Measurements from ENCODE around the gene GSN. TPM values are rescaled to one million over a fixed set of nuclear protein-coding genes. Genes with fewer than 3 reads are reported as not detected.

GSN gene
- total RNA-seq, 1 experiment from 2014 or later = 100 TPM

DNA sequence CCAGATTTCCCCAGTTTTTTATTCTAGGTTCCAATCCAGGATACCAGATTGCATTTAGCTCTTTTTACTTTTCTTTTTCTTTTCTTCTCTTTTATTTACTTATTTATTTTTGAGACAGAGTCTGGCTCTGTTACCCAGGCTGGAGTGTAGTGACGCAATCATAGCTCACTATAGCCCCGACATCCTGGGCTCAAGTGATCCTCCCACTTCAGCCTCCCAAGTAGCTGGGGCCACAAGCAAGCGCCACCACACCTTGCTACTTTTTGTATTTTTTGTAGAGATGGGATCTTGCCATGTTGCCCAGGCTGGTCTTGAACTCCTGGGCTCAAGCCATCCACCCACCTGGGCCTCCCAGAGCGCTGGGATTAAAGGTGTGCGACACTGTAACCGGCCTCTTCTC lies 48.4 kb downstream of the GSN start:
- Histone ChIP-seq H3K4me3 (ENCODE audit: low read depth, low read length) (no peak overlapping the region), H3K4me1 (peaks cover 4% of the 10 kb centered on the region; the same call in 1 of the 2 replicates), H3K9me3 (no peaks in the 10 kb centered on the region), H3K36me3 (ENCODE audit: control insufficient read depth, insufficient read depth, low read length) (peaks cover 9% of the 10 kb centered on the region), H3K27me3 (replicated peaks; ENCODE audit: control insufficient read depth, insufficient read depth, low read length) (no peaks in the 10 kb centered on the region)
- H3K4me3 Mint-ChIP-seq (ENCODE audit: unreplicated experiment) = no peak overlapping the region
- CTCF ChIA-PET = interaction anchor here (0.6 kb wide), 1 partner anchor 48 kb away, joined by 4 read pairs; no protein-coding TSS in a partner anchor
- H3K36me3 Mint-ChIP-seq (ENCODE audit: insufficient read depth, unreplicated experiment) = peaks cover 33% of the 10 kb centered on the region
- no peaks in the 10 kb centered on the region for H3K9me3 Mint-ChIP-seq (ENCODE audit: unreplicated experiment)
- no peak overlapping the region for H3K27ac Mint-ChIP-seq (ENCODE audit: unreplicated experiment)
- no peaks in the 10 kb centered on the region for H3K27me3 Mint-ChIP-seq (ENCODE audit: insufficient read depth, unreplicated experiment)
- H3K4me1 Mint-ChIP-seq (ENCODE audit: low read depth, unreplicated experiment) = no peaks in the 10 kb centered on the region
- DNase-seq = no peak
- intact Hi-C loops (cut with micrococcal nuclease; ENCODE audit: unreplicated experiment) = no loop called here
- POLR2A ChIA-PET = no interaction called here
- TF ChIP-seq, protein P1, sequence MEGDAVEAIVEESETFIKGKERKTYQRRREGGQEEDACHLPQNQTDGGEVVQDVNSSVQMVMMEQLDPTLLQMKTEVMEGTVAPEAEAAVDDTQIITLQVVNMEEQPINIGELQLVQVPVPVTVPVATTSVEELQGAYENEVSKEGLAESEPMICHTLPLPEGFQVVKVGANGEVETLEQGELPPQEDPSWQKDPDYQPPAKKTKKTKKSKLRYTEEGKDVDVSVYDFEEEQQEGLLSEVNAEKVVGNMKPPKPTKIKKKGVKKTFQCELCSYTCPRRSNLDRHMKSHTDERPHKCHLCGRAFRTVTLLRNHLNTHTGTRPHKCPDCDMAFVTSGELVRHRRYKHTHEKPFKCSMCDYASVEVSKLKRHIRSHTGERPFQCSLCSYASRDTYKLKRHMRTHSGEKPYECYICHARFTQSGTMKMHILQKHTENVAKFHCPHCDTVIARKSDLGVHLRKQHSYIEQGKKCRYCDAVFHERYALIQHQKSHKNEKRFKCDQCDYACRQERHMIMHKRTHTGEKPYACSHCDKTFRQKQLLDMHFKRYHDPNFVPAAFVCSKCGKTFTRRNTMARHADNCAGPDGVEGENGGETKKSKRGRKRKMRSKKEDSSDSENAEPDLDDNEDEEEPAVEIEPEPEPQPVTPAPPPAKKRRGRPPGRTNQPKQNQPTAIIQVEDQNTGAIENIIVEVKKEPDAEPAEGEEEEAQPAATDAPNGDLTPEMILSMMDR (IDR thresholded peaks at IDR 0.05; ENCODE audit: insufficient read depth in 1 of 2, low read depth in 1 of 2, low read length in 1 of 2, severe bottlenecking in 1 of 2, unreplicated experiment in 1 of 2) = no peak
- no TSS peak for BruUV-seq (replicated peaks)

DNA sequence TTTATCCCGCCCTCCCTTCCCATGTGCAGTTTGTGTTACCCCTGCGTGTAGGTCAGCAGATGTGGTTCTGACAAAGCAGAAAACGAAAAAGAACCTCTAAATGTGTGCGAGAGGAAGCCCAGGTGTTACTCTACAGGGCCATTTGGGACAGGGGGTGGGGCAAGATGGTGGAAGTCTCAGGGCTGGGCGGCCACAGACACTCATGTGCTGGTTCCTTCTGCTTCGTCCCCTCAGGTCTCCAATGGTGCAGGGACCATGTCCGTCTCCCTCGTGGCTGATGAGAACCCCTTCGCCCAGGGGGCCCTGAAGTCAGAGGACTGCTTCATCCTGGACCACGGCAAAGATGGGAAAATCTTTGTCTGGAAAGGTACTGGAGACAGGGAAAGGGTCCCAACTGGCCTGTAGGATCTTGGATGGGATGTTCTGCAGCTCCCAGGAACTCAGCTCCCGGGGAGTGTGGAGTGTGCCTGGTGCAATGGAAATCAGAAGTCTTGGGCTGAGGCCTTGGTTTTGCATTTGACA lies 49.0 kb downstream of the GSN start:
- CTCF ChIA-PET = no interaction called here
- TF ChIP-seq, protein P1 (IDR thresholded peaks at IDR 0.05; ENCODE audit: insufficient read depth in 1 of 2, low read depth in 1 of 2, low read length in 1 of 2, severe bottlenecking in 1 of 2, unreplicated experiment in 1 of 2) = no peak
- no peak for DNase-seq
- Histone ChIP-seq H3K4me3 (ENCODE audit: low read depth, low read length) (no peak overlapping the region), H3K27me3 (replicated peaks; ENCODE audit: control insufficient read depth, insufficient read depth, low read length) (no peaks in the 10 kb centered on the region), H3K36me3 (ENCODE audit: control insufficient read depth, insufficient read depth, low read length) (peaks cover 9% of the 10 kb centered on the region), H3K4me1 (peaks cover 7% of the 10 kb centered on the region; the same call in 1 of the 2 replicates), H3K9me3 (no peaks in the 10 kb centered on the region)
- H3K27me3 Mint-ChIP-seq (ENCODE audit: insufficient read depth, unreplicated experiment) = no peaks in the 10 kb centered on the region
- BruUV-seq (replicated peaks) = no TSS peak
- peaks cover 35% of the 10 kb centered on the region for H3K36me3 Mint-ChIP-seq (ENCODE audit: insufficient read depth, unreplicated experiment)
- H3K4me1 Mint-ChIP-seq (ENCODE audit: low read depth, unreplicated experiment) = peaks cover under 1% of the 10 kb centered on the region
- H3K27ac Mint-ChIP-seq (ENCODE audit: unreplicated experiment) = no peak overlapping the region
- H3K9me3 Mint-ChIP-seq (ENCODE audit: unreplicated experiment) = no peaks in the 10 kb centered on the region
- intact Hi-C loops (cut with micrococcal nuclease; ENCODE audit: unreplicated experiment) = no loop called here
- POLR2A ChIA-PET = no interaction called here
- no peak overlapping the region for H3K4me3 Mint-ChIP-seq (ENCODE audit: unreplicated experiment)

DNA sequence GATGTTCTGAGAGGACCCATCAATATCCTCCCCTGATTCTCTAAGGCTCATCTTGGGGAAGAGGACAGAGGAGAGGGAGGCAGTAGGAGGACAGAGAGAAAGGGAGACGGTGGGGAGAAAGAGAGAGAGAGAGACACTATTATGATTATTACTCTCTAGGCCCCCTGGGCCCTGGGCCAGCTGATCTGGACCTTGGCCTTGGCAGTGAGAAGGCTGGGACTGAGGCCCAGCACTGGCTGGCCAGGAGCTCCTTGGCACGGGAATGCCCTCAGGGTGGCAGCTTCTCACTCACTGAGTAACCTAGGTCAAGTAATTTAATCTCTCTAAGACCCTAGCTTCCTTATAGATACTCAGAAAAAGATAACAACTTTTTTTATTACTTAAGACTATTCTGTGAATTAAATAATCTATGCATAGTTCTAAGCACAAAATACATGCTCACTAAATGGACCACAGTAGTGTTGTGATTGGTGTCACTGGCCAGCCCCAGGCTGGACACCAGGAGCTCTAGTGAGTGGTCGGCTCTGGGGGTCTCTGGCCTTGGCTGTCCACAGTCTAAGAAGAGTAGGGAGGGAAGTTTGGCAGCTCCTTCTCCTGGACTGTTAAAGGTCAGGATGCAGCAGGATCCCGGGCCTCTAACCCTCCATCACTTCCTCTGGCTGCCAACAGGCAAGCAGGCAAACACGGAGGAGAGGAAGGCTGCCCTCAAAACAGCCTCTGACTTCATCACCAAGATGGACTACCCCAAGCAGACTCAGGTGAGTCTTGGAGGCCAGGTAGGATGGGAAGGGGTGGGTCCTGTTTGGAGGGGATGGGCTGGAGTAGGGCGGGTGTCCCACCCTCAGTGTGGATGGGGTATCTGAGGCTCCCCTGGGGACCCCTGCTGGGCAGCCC lies 50.0 kb downstream of the GSN start:
- H3K27ac Mint-ChIP-seq (ENCODE audit: unreplicated experiment) = no peak overlapping the region
- H3K4me3 Mint-ChIP-seq (ENCODE audit: unreplicated experiment) = no peak overlapping the region
- H3K4me1 Mint-ChIP-seq (ENCODE audit: low read depth, unreplicated experiment) = peaks cover 11% of the 10 kb centered on the region
- ChIA-PET POLR2A (no interaction called here), CTCF (interaction anchor here (0.7 to 0.8 kb wide), 2 partner anchors 31 to 63 kb away, joined by 3 to 4 read pairs; no protein-coding TSS in a partner anchor)
- no peak overlapping the region for H3K4me3 ChIP-seq (ENCODE audit: low read depth, low read length)
- no TSS peak for BruUV-seq (replicated peaks)
- H3K36me3 ChIP-seq (ENCODE audit: control insufficient read depth, insufficient read depth, low read length) = peaks cover 9% of the 10 kb centered on the region
- intact Hi-C loops (cut with micrococcal nuclease; ENCODE audit: unreplicated experiment) = no loop called here
- no peak for DNase-seq
- H3K4me1 ChIP-seq = peaks cover 9% of the 10 kb centered on the region; the same call in 1 of the 2 replicates
- peaks cover 39% of the 10 kb centered on the region for H3K36me3 Mint-ChIP-seq (ENCODE audit: insufficient read depth, unreplicated experiment)
- no peaks in the 10 kb centered on the region for H3K27me3 ChIP-seq (replicated peaks; ENCODE audit: control insufficient read depth, insufficient read depth, low read length)
- no peaks in the 10 kb centered on the region for H3K9me3 Mint-ChIP-seq (ENCODE audit: unreplicated experiment)
- H3K27me3 Mint-ChIP-seq (ENCODE audit: insufficient read depth, unreplicated experiment) = no peaks in the 10 kb centered on the region
- TF ChIP-seq, protein P1 (IDR thresholded peaks at IDR 0.05; ENCODE audit: insufficient read depth in 1 of 2, low read depth in 1 of 2, low read length in 1 of 2, severe bottlenecking in 1 of 2, unreplicated experiment in 1 of 2) = no peak
- H3K9me3 ChIP-seq = no peaks in the 10 kb centered on the region
